ENCODE measurements around the gene CDH13.

Gene CDH13

GRCh38 chr16:83842291-83842690 lies 1215.5 kb downstream of the CDH13 start:
- no peak for DNase-seq (ENCODE audit: low spot score)

GRCh38 chr16:83842756-83843507 lies 1216.2 kb downstream of the CDH13 start:
- DNase-seq (ENCODE audit: low spot score) = no peak

DNA sequence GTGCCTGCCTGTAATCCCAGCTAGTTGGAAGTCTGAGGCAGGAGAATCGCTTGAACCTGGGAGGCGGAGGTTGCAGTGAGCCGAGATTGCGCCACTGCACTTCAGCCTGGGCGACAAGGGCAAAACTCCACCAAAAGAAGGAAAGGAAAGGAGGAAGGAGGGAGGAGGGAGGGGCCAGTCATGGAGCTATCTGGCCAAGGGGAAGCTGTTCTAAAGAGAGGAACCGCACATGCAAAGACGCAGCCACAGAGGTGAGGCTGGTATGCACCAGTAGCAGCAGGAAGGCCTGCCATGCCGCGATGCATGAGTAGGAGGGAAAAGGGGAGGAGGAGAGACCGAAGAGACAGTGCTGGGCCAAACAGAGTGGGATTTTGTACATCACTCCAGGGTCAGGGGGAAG lies 1216.9 kb downstream of the CDH13 start:
- no peak for DNase-seq (ENCODE audit: low spot score)

DNA sequence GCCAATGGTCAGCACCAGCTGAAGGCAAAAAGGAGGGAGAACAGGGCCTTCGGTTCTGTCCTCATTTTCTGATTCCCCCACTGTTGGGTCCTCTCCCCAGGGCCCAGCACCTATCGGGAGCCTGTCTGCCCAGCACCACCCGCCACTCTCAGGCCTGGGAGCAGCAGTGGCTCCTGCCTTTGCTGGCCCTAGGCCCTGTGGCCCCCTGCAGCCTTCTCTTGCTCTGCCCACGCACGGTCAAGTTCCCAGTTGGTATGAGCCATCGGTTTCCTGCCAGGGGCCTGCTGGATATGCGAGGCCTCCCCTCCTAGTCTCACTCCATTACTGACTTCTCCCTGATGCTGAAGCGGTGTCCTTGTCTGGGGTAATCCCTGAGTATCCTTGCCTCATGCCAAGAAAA lies 1218.5 kb downstream of the CDH13 start:
- DNase-seq (ENCODE audit: low spot score) = no peak

DNA sequence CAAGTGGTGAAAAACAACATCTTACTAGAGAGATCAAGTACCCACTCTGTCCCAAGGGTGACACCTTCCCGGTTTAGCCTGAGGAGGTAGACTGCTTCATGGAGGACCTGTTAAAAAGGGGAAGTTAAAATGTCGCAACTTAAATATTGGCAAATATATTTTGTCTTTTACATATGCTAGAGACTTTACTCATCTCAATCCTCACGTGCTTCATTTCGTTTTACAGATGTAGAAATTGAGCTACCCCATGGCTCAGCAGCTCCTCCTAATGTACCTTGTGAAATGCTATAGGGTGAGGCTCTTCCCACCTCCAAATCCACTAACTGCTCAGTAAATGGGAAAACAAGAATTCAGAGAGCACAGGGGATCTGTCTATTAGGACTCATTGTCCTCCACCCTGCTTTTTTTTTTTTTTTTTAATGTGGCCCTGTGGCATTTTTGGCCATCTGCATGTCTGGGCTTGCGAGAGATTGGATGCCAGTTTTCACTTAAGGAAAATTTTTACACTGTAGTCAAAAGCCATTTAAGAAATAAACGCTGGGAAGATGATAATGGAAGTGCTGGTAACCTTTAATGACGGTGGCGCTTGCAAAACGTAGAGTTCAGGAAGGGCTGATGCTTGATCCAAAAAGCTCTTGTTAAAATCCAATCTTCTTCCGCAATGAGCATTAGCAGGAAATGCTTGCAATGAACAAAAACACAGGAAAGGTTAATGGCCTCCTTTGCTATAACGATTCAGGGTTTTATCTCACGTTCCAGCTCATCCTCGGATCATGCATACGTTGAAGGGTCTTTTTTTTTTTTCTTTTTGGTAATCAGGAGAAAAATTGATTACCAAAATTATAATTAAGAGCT lies 1220.8 kb downstream of the CDH13 start:
- no peak for DNase-seq (ENCODE audit: low spot score)

GRCh38 chr16:83849421-83849820 lies 1222.7 kb downstream of the CDH13 start:
- no peak for DNase-seq (ENCODE audit: low spot score)
